D721Med (cell line): ENCODE results near the gene PASK.
"Not testable (repeated sequence)": the region's sequence is repeated elsewhere in the genome, so short reads cannot be mapped to it uniquely, and the experiment has no call there.

ENCODE experiments used
- DNase-seq: peaks from one replicate; pipeline ENCODE4 v3.0.0; 2011; ENCODE audit warnings: low spot score; ENCODE audit not compliant: insufficient read length
- FAIRE-seq: peaks from 2 replicates; lab custom pipeline; 2011; peaks lifted over from hg19 to GRCh38; lab: Jason Lieb, UNC
- CTCF ChIP-seq: IDR thresholded peaks from 2 replicates; pipeline ENCODE4 v1.5.1; 2012; ENCODE audit warnings: mild to moderate bottlenecking, control low read depth; ENCODE audit not compliant: insufficient read depth; ENCODE audit errors: missing control alignments

PASK gene

GRCh38 chr2:241107031-241107783, 42.1 kb downstream of the PASK start:
- TF ChIP-seq CTCF = no peak
- no peak for FAIRE-seq

GRCh38 chr2:241105641-241106040, 43.6 kb downstream of the PASK start:
- FAIRE-seq (no peak), DNase-seq (no peak)
- TF ChIP-seq CTCF = no peak

More at GRCh38 chr2:241107031-241107783, 42.1 kb downstream of the PASK start:
- DNase-seq = no peak

GRCh38 chr2:241104611-241105010, 44.7 kb downstream of the PASK start:
- not testable (repeated sequence) for FAIRE-seq, DNase-seq

- no peak for TF ChIP-seq CTCF
- no peak for DNase-seq
- FAIRE-seq = no peak
These were observed 46.1 kb downstream of the PASK start for GRCh38 chr2:241103176-241103595.

GRCh38 chr2:241102239-241102803, 47.0 kb downstream of the PASK start, which contains the start of gene MTERF4:
TSS of gene MTERF4 (minus strand) at chr2:241102287. CDS start at chr2:241102273, 14 bp downstream.
- no peak for TF ChIP-seq CTCF
- DNase-seq (peak; percentile 59), FAIRE-seq (no peak)

- FAIRE-seq (no peak), DNase-seq (no peak)
- TF ChIP-seq CTCF = no peak
These were observed 50.0 kb downstream of the PASK start for GRCh38 chr2:241099246-241099645.

GRCh38 chr2:241096979-241097378, 52.3 kb downstream of the PASK start:
- no peak for TF ChIP-seq CTCF
- DNase-seq = no peak
- no peak for FAIRE-seq
